K562 (cell line): ENCODE measurements around the gene PLAC1. TPM values are rescaled to one million over a fixed set of nuclear protein-coding genes. Genes with fewer than 3 reads are reported as not detected.

Source experiments
- ATAC-seq: fragments of 200-7000 bp; cut with Tn5 transposase; 3 replicates; pipeline ENCODE4 v1.9.1; 2020; ENCODE audit warnings: moderate library complexity
- BruUV-seq: library from RNA; stranded (reverse); fragments of 400-500 nt; replicated peaks from 2 replicates; lab custom pipeline; 2021; lab: Mats Ljungman, UMichigan
- CTCF ChIA-PET: fragments of 300-600 bp; formaldehyde crosslinking; extraction: SDS; loops from one replicate; lab custom pipeline; 2021; ENCODE audit warnings: low intra/inter-chr PET ratio; lab: Yijun Ruan, JAX
- POLR2A ChIA-PET: fragments of 300-600, 350-650 bp; sonication (Branson Sonifier 250); formaldehyde crosslinking; extraction: SDS; loops from one replicate; lab custom pipeline; 2021; ENCODE audit warnings: antibody characterized with exemption, inconsistent platforms; lab: Yijun Ruan, JAX
- DNase-seq, 4 experiments: peaks; one replicate each; pipeline versions ENCODE4 v3.0.0 to v3.0.0-alpha.2; 2011 to 2018; ENCODE audit warnings: low spot score in 3 of 4, mixed read lengths in 3 of 4; ENCODE audit errors: extremely low read depth in 1 of 4
- FAIRE-seq: peaks from 2 replicates; lab custom pipeline; 2011; peaks lifted over from hg19 to GRCh38; lab: Jason Lieb, UNC
- H2AFZ ChIP-seq: 2 replicates; pipeline ENCODE4 v1.6.0; 2011; ENCODE audit warnings: low read depth, low read length, control low read depth, inconsistent platforms
- H3K27ac ChIP-seq: fragments of 200-600 bp; 3 replicates; pipeline ENCODE4 v1.8.0; 2011; ENCODE audit warnings: low read depth, mild to moderate bottlenecking, control low read depth, inconsistent platforms, low read length, moderate library complexity, mixed read lengths; ENCODE audit errors: extremely low read depth
- H3K27me3 ChIP-seq, 2 experiments: fragments of 300-600 bp in 1 of 2; 2 replicates in 1 of 2; 3 replicates in 1 of 2; pipeline versions ENCODE4 v1.6.0 to v1.8.0; 2011; ENCODE audit warnings: inconsistent platforms in 2 of 2, low read length in 2 of 2, mild to moderate bottlenecking in 1 of 2, mixed read lengths in 1 of 2, moderate library complexity in 1 of 2; ENCODE audit not compliant: control insufficient read depth in 2 of 2, insufficient read depth in 2 of 2
- H3K36me3 ChIP-seq: fragments of 300-600 bp; 3 replicates; pipeline ENCODE4 v1.8.0; 2011; ENCODE audit warnings: mild to moderate bottlenecking, low read length, inconsistent platforms; ENCODE audit not compliant: control insufficient read depth, insufficient read depth
- H3K4me1 ChIP-seq, 2 experiments: fragments of 200-600 bp in 1 of 2; replicated peaks in 1 of 2; 2 replicates in 1 of 2; 3 replicates in 1 of 2; pipeline versions ENCODE4 v1.5.1 to v1.8.0; 2011; ENCODE audit warnings: inconsistent platforms in 2 of 2, low read length in 2 of 2, mild to moderate bottlenecking in 1 of 2, mixed read lengths in 1 of 2, moderate library complexity in 1 of 2; ENCODE audit not compliant: control insufficient read depth in 2 of 2, insufficient read depth in 2 of 2
- H3K4me2 ChIP-seq: 2 replicates; pipeline ENCODE4 v1.6.1; 2011; ENCODE audit warnings: low read length, control low read depth, inconsistent platforms, mixed read lengths; ENCODE audit not compliant: insufficient read depth
- H3K4me3 ChIP-seq: fragments of 200-600 bp; sonication (generic), shearing (Covaris generic); 2 replicates; pipeline ENCODE4 v1.5.1; 2016; ENCODE audit warnings: control low read depth, inconsistent platforms
- H3K79me2 ChIP-seq: fragments of 200-600 bp; 3 replicates; pipeline ENCODE4 v1.8.0; 2011; ENCODE audit warnings: low read length, inconsistent platforms; ENCODE audit not compliant: control insufficient read depth, insufficient read depth
- H3K9ac ChIP-seq, 2 experiments: 2 replicates each; pipeline versions ENCODE4 v1.6.0 to v1.6.1; 2011; ENCODE audit warnings: low read depth in 2 of 2, low read length in 2 of 2, control low read depth in 1 of 2, inconsistent platforms in 1 of 2, mild to moderate bottlenecking in 1 of 2, mixed read lengths in 1 of 2; ENCODE audit not compliant: insufficient read depth in 1 of 2
- H3K9me1 ChIP-seq: one replicate; pipeline ENCODE4 v1.6.0; 2011; ENCODE audit warnings: inconsistent platforms, mild to moderate bottlenecking, low read length, moderate library complexity; ENCODE audit not compliant: control insufficient read depth, insufficient read depth
- H3K9me3 ChIP-seq: replicated peaks from 2 replicates; pipeline ENCODE4 v1.5.1; 2011; ENCODE audit warnings: low read depth, low read length, inconsistent platforms; ENCODE audit not compliant: control insufficient read depth, insufficient read depth
- H4K20me1 ChIP-seq: replicated peaks from 2 replicates; pipeline ENCODE4 v1.6.1; 2011; ENCODE audit warnings: low read length, inconsistent platforms, mixed read lengths; ENCODE audit not compliant: control insufficient read depth, insufficient read depth
- CBX1 ChIP-seq: sonication (generic); IDR thresholded peaks from 2 replicates; pipeline ENCODE4 v1.6.1; 2016; ENCODE audit warnings: antibody characterized with exemption, low read depth, mild to moderate bottlenecking
- COPS2 ChIP-seq: fragments of 450-650 bp; conservative IDR thresholded peaks from 2 replicates; pipeline ENCODE4 v1.6.1; 2016; ENCODE audit warnings: mild to moderate bottlenecking, moderate library complexity
- CREB1 ChIP-seq, 2 experiments: sonication (generic) in 1 of 2; formaldehyde crosslinking in 1 of 2; IDR thresholded peaks; 2 replicates each; pipeline versions ENCODE4 v1.6.1 to v1.8.0; 2012 to 2022; ENCODE audit warnings: inconsistent platforms in 1 of 2, mild to moderate bottlenecking in 1 of 2, missing genetic modification reagents in 1 of 2, moderate library complexity in 1 of 2
- ESRRA ChIP-seq: fragments of 450-650 bp; IDR thresholded peaks from 2 replicates; pipeline ENCODE4 v1.6.1; 2014; ENCODE audit warnings: low read depth, mild to moderate bottlenecking, moderate library complexity, borderline replicate concordance
- IRF2 ChIP-seq: sonication (generic); formaldehyde crosslinking; IDR thresholded peaks from 2 replicates; pipeline ENCODE4 v1.8.1; 2022; ENCODE audit warnings: mild to moderate bottlenecking, missing genetic modification reagents
- POLR2AphosphoS5 ChIP-seq: IDR thresholded peaks from 2 replicates; pipeline ENCODE4 v1.6.1; 2011; ENCODE audit warnings: mild to moderate bottlenecking, low read depth, low read length, moderate library complexity; ENCODE audit not compliant: control insufficient read depth, insufficient read depth
- TSC22D4 ChIP-seq: fragments of 450-650 bp; IDR thresholded peaks from 2 replicates; pipeline ENCODE4 v1.6.1; 2016; ENCODE audit warnings: missing genetic modification characterization, missing biosample characterization, control low read depth
- ZNF224 ChIP-seq: sonication (generic); formaldehyde crosslinking; IDR thresholded peaks from 2 replicates; pipeline ENCODE4 v1.8.0; 2022; ENCODE audit warnings: mild to moderate bottlenecking, missing genetic modification reagents
- ZNF778 ChIP-seq: fragments of 450-650 bp; formaldehyde crosslinking; IDR thresholded peaks from 2 replicates; pipeline ENCODE4 v1.4.0; 2020; ENCODE audit warnings: mild to moderate bottlenecking, moderate library complexity
- WGBS: fragments of 100-300 bp; shearing (Covaris generic); methylation state at CpG from one replicate; pipeline ENCODE4 v1.1.6; 2016; ENCODE audit warnings: low coverage, mixed read lengths; ENCODE audit not compliant: insufficient coverage; ENCODE audit errors: missing lambda C conversion rate; 5-methylcytosine and 5-hydroxymethylcytosine counted together
- in situ Hi-C: fragments of 300-500 bp; cut with MboI; formaldehyde crosslinking; loops from 4 replicates; pipeline ENCODE4 v1.15.0; 2018; ENCODE audit warnings: inconsistent platforms, mixed read lengths
- intact Hi-C: fragments of 100-400 bp; cut with micrococcal nuclease; formaldehyde crosslinking; loops from 2 replicates; pipeline ENCODE4 v1.14.2; 2022
- polyA plus RNA-seq, 8 experiments: library from polyadenylated mRNA; depleted of rRNA in 4 of 8; stranded (reverse) in 5 of 8; unstranded in 3 of 8; fragments of >200 nt; fragmentation: Nextera tagmentation in 2 of 8; fragmentation: Illumina TruSeq in 1 of 8; extraction: Ambion mirVana in 2 of 8; extraction: Trizol in 1 of 8; gene quantifications; 2 replicates each; pipeline versions ENCODE4 v1.2.1 to v1.2.3, GENCODE V29; 2011 to 2014; ENCODE audit warnings: inconsistent platforms in 1 of 8, missing spikeins in 1 of 8
- total RNA-seq, 7 experiments: library from RNA; depleted of rRNA in 6 of 7; stranded (reverse); fragments of >200 nt in 6 of 7; fragmentation: Illumina TruSeq in 2 of 7; extraction: Trizol in 2 of 7; gene quantifications; 2 replicates each; pipeline versions ENCODE4 v1.2.1 to v1.2.3, GENCODE V29; 2011 to 2021; ENCODE audit warnings: low replicate concordance in 1 of 7
- TF ChIP-seq, protein P1 (sequence below): fragments of 450-650 bp; formaldehyde crosslinking; IDR thresholded peaks from 2 replicates; pipeline ENCODE4 v1.4.0; 2020; ENCODE audit warnings: mild to moderate bottlenecking, moderate library complexity
- TF ChIP-seq, protein P2 (sequence below): sonication (generic); formaldehyde crosslinking; IDR thresholded peaks from 2 replicates; pipeline ENCODE4 v1.8.0; 2022; ENCODE audit warnings: mild to moderate bottlenecking, missing genetic modification reagents

The PLAC1 gene
- total and polyA plus RNA-seq, 9 of the 15 experiments (the other 6 are each of a cell fraction or from before 2014, with no cell fraction given): 0.82 to 9.1 (median 1.7) TPM

DNA sequence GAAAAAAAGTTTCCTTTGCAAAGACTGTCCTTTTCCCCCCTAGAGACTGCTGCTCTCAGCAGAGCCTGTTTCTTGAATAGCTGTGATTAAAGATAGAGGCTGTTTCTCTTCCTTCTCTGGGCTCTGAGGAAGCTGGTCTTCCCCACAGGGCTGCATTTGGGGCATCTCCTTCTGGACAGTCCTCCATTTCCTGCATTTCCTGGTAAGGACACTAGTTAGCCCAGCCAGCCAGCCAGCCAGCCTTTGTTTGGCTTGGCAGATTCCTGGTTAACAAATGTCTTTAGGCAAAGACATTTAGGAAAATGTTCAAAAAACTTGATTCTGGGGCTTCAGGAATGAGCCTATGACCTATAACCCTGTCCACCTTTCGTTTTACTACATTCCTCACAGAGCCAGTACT lies 34.0 kb upstream of the PLAC1 start:
- no peak overlapping the region for H3K4me2 ChIP-seq
- TF ChIP-seq TSC22D4 (no peak), ZNF224 (CRISPR knock-in tag) (no peak), CBX1 (no peak), ESRRA (no peak), COPS2 (no peak), POLR2AphosphoS5 (no peak), ZNF778 (CRISPR knock-in tag) (no peak), CREB1 (IDR thresholded peaks at IDR 0.05) (no peak), CREB1 (CRISPR knock-in tag; IDR thresholded peaks at IDR 0.05) (no peak), IRF2 (no peak)
- TF ChIP-seq, protein P1, sequence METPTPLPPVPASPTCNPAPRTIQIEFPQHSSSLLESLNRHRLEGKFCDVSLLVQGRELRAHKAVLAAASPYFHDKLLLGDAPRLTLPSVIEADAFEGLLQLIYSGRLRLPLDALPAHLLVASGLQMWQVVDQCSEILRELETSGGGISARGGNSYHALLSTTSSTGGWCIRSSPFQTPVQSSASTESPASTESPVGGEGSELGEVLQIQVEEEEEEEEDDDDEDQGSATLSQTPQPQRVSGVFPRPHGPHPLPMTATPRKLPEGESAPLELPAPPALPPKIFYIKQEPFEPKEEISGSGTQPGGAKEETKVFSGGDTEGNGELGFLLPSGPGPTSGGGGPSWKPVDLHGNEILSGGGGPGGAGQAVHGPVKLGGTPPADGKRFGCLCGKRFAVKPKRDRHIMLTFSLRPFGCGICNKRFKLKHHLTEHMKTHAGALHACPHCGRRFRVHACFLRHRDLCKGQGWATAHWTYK (CRISPR knock-in tag): no peak
- TF ChIP-seq, protein P2, sequence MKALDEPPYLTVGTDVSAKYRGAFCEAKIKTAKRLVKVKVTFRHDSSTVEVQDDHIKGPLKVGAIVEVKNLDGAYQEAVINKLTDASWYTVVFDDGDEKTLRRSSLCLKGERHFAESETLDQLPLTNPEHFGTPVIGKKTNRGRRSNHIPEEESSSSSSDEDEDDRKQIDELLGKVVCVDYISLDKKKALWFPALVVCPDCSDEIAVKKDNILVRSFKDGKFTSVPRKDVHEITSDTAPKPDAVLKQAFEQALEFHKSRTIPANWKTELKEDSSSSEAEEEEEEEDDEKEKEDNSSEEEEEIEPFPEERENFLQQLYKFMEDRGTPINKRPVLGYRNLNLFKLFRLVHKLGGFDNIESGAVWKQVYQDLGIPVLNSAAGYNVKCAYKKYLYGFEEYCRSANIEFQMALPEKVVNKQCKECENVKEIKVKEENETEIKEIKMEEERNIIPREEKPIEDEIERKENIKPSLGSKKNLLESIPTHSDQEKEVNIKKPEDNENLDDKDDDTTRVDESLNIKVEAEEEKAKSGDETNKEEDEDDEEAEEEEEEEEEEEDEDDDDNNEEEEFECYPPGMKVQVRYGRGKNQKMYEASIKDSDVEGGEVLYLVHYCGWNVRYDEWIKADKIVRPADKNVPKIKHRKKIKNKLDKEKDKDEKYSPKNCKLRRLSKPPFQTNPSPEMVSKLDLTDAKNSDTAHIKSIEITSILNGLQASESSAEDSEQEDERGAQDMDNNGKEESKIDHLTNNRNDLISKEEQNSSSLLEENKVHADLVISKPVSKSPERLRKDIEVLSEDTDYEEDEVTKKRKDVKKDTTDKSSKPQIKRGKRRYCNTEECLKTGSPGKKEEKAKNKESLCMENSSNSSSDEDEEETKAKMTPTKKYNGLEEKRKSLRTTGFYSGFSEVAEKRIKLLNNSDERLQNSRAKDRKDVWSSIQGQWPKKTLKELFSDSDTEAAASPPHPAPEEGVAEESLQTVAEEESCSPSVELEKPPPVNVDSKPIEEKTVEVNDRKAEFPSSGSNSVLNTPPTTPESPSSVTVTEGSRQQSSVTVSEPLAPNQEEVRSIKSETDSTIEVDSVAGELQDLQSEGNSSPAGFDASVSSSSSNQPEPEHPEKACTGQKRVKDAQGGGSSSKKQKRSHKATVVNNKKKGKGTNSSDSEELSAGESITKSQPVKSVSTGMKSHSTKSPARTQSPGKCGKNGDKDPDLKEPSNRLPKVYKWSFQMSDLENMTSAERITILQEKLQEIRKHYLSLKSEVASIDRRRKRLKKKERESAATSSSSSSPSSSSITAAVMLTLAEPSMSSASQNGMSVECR: no peak
- TF ChIP-seq, all 486 proteins: peak for 0
- H3K79me2 ChIP-seq: no peaks in the 10 kb centered on the region
- no peaks in the 10 kb centered on the region for H3K9me3 ChIP-seq
- no peak for DNase-seq
- no peak overlapping the region for H3K4me3 ChIP-seq
- H4K20me1 ChIP-seq: no peaks in the 10 kb centered on the region
- BruUV-seq: no TSS peak
- CTCF ChIA-PET: no interaction called here
- H2AFZ ChIP-seq: no peak overlapping the region
- FAIRE-seq: no peak
- no peaks in the 10 kb centered on the region for H3K36me3 ChIP-seq
- in situ Hi-C loops (no loop called here), intact Hi-C loops (no loop called here)
- H3K27ac ChIP-seq: no peak overlapping the region
- no peaks in the 10 kb centered on the region; a peak in 1 of 5 replicates for H3K27me3 ChIP-seq
- no peaks in the 10 kb centered on the region for H3K9me1 ChIP-seq
- 0% methylated on average over 1 of the region's 1 CpG for WGBS
- POLR2A ChIA-PET: interaction anchor here (1.0 kb wide), 1 partner anchor 25 kb away, joined by 3 read pairs; no protein-coding TSS in a partner anchor
- H3K9ac ChIP-seq: no peak overlapping the region
- H3K4me1 ChIP-seq: no peaks in the 10 kb centered on the region
- ATAC-seq: no peak
